Aorta (tissue), 5 donors: ENCODE measurements around the gene ZSWIM6. TPM values are rescaled to one million over a fixed set of nuclear protein-coding genes. Genes with fewer than 3 reads are reported as not detected.

Experiments
- ATAC-seq: fragments of 200-7000 bp; cut with Tn5 transposase; one replicate; pipeline ENCODE4 v1.9.1; 2022; ENCODE audit warnings: moderate library complexity; ENCODE audit not compliant: low FRiP score
- DNase-seq, 2 donors: peaks; one replicate each; pipeline ENCODE4 v3.0.0-alpha.2; 2020
- H3K27ac ChIP-seq, 2 donors: one replicate each; pipeline ENCODE4 v1.5.1; 2013; ENCODE audit warnings: low read length in 2 of 2, mild to moderate bottlenecking in 2 of 2, moderate library complexity in 2 of 2, control low read depth in 1 of 2, inconsistent platforms in 1 of 2, low read depth in 1 of 2
- H3K27me3 ChIP-seq, 2 donors: one replicate each; pipeline ENCODE4 v1.6.1; 2013; ENCODE audit warnings: control low read depth in 1 of 2, low read length in 1 of 2, mild to moderate bottlenecking in 1 of 2, moderate library complexity in 1 of 2; ENCODE audit not compliant: insufficient read depth in 2 of 2, control insufficient read depth in 1 of 2
- H3K36me3 ChIP-seq, 2 donors: one replicate each; pipeline ENCODE4 v1.6.1; 2013; ENCODE audit warnings: control low read depth in 1 of 2, low read length in 1 of 2, mild to moderate bottlenecking in 1 of 2; ENCODE audit not compliant: insufficient read depth in 2 of 2, control insufficient read depth in 1 of 2
- H3K4me1 ChIP-seq, 2 donors: one replicate each; pipeline ENCODE4 v1.6.1; 2013; ENCODE audit warnings: low read length in 2 of 2, control low read depth in 1 of 2, mild to moderate bottlenecking in 1 of 2, moderate library complexity in 1 of 2; ENCODE audit not compliant: insufficient read depth in 2 of 2, control insufficient read depth in 1 of 2
- H3K4me3 ChIP-seq, 2 donors: one replicate each; pipeline ENCODE4 v1.5.1; 2013; ENCODE audit warnings: low read length in 2 of 2, control low read depth in 1 of 2, mild to moderate bottlenecking in 1 of 2
- H3K9me3 ChIP-seq: one replicate; pipeline ENCODE4 v1.6.1; 2013; ENCODE audit warnings: mild to moderate bottlenecking, low read length; ENCODE audit not compliant: control insufficient read depth
- WGBS, 2 donors: extraction: QIAGEN DNeasy Blood & Tissue Kit; methylation state at CpG; one replicate each; pipeline ENCODE4 v1.1.7; 2013; 5-methylcytosine and 5-hydroxymethylcytosine counted together
- intact Hi-C, 2 donors: fragments of 100-400 bp; cut with DNase I; formaldehyde crosslinking; loops; one replicate each; pipeline versions ENCODE4 v1.14.2 to v1.15.0; 2022
- polyA plus RNA-seq, 2 donors: library from polyadenylated mRNA; stranded (reverse); fragments of 200-250 nt; gene quantifications; one replicate each; pipeline ENCODE4 v1.2.3, GENCODE V29; 2013
- total RNA-seq, 2 donors: library from RNA; stranded (reverse); fragmentation: NEBNext Ultra II Directional; extraction: Animal tissue kit (Norgen Biotek cat#: 25700); gene quantifications; one replicate each; pipeline ENCODE4 v1.2.1, GENCODE V29; 2021
- donor health status: healthy with polysubstance abuse.
- donor health status: Bipolar disorder and iron deficiency.
- donor health status: DM: no; HTN: no; CAD: no.
- donor health status: DM: no; HTN: no; CAD: no.
- donor health status: DM: yes; HTN: yes; CAD: no.

Gene ZSWIM6
- total and polyA plus RNA-seq, 4 donors, result 3.4 to 21.8 (median 12.4) TPM

GRCh38 chr5:61327760-61328753 lies 4.0 kb upstream of the ZSWIM6 start:
- Histone ChIP-seq H3K9me3 (no peaks in the 10 kb centered on the region), H3K4me1 (no peaks in the 10 kb centered on the region), H3K4me3 (no peak overlapping the region), H3K27me3 (no peaks in the 10 kb centered on the region), H3K36me3 (no peaks in the 10 kb centered on the region), H3K27ac (no peak overlapping the region)
- intact Hi-C loops, result loop anchor here in 1 of 2 donors (10.0 kb wide), 1 partner anchor 373 kb away; no protein-coding TSS in a partner anchor
- WGBS, 2 donors, result 91 to 92% methylated on average over 6 of the region's 6 CpGs
- ATAC-seq (no peak), DNase-seq (no peak)

GRCh38 chr5:61328791-61329549 lies 3.1 kb upstream of the ZSWIM6 start:
- ATAC-seq (no peak), DNase-seq (no peak)
- Histone ChIP-seq H3K27ac (no peak overlapping the region), H3K4me3 (no peak overlapping the region), H3K4me1 (no peaks in the 10 kb centered on the region), H3K36me3 (no peaks in the 10 kb centered on the region), H3K9me3 (no peaks in the 10 kb centered on the region), H3K27me3 (no peaks in the 10 kb centered on the region)
- WGBS, 2 donors, result 75 to 82% methylated on average over 7 of the region's 7 CpGs
- intact Hi-C loops, result loop anchor here in 1 of 2 donors (10.0 kb wide), 1 partner anchor 374 kb away; no protein-coding TSS in a partner anchor

GRCh38 chr5:61329550-61330128 lies 2.4 kb upstream of the ZSWIM6 start:
- DNase-seq (no peak), ATAC-seq (no peak)
- H3K4me1 ChIP-seq, result no peaks in the 10 kb centered on the region
- H3K36me3 ChIP-seq, result no peaks in the 10 kb centered on the region
- H3K27ac ChIP-seq, result peak overlapping the region in 1 of 2 donors; percentile 34
- intact Hi-C loops, result loop anchor here (5.0 to 10.0 kb wide), 8 partner anchors 123 to 382 kb away; partner anchors contain the start of genes ERCC8 (in 1 of the 2), NDUFAF2 (in 1 of the 2) and SMIM15 (in 1 of the 2)
- H3K4me3 ChIP-seq, result no peak overlapping the region
- WGBS, 2 donors, result 72 to 75% methylated on average over 10 of the region's 10 CpGs
- no peaks in the 10 kb centered on the region for H3K9me3 ChIP-seq
- no peaks in the 10 kb centered on the region for H3K27me3 ChIP-seq

GRCh38 chr5:61330341-61330844 lies 1.7 kb upstream of the ZSWIM6 start:
- peaks cover 0 to 4% of the 10 kb centered on the region in 2 donors for H3K4me1 ChIP-seq
- H3K36me3 ChIP-seq, result no peaks in the 10 kb centered on the region
- intact Hi-C loops, result loop anchor here (5.0 to 10.0 kb wide), 7 partner anchors 122 to 383 kb away; partner anchors contain the start of genes ERCC8 (in 1 of the 2), NDUFAF2 (in 1 of the 2) and SMIM15 (in 1 of the 2)
- ATAC-seq (no peak), DNase-seq (peak; percentile 57 to 83)
- no peaks in the 10 kb centered on the region for H3K27me3 ChIP-seq
- WGBS, 2 donors, result 1% methylated on average over 30 of the region's 30 CpGs
- H3K9me3 ChIP-seq, result no peaks in the 10 kb centered on the region
- H3K4me3 ChIP-seq, result peak overlapping the region; percentile 55 to 81
- peak overlapping the region; percentile 65 to 72 for H3K27ac ChIP-seq

GRCh38 chr5:61330845-61331406 lies 1.1 kb upstream of the ZSWIM6 start:
- intact Hi-C loops, result loop anchor here (5.0 to 10.0 kb wide), 7 partner anchors 121 to 384 kb away; partner anchors contain the start of genes ERCC8 (in 1 of the 2), NDUFAF2 (in 1 of the 2) and SMIM15 (in 1 of the 2)
- Histone ChIP-seq H3K4me1 (peaks cover 0 to 4% of the 10 kb centered on the region in 2 donors), H3K27me3 (no peaks in the 10 kb centered on the region), H3K27ac (peak overlapping the region; percentile 65 to 72), H3K36me3 (no peaks in the 10 kb centered on the region), H3K4me3 (peak overlapping the region; percentile 55 to 81), H3K9me3 (no peaks in the 10 kb centered on the region)
- ATAC-seq (peak; percentile 59), DNase-seq (peak; percentile 85 to 92)
- WGBS, 2 donors, result 0% methylated on average over 67 to 80 of the region's 80 CpGs

- WGBS, 2 donors, result 0 to 1% methylated on average over 23 to 69 of the region's 69 CpGs
- DNase-seq, result peak; percentile 60 to 85
- Histone ChIP-seq H3K27ac (peak overlapping the region; percentile 99), H3K36me3 (no peaks in the 10 kb centered on the region), H3K4me1 (peaks cover 0 to 4% of the 10 kb centered on the region in 2 donors), H3K9me3 (no peaks in the 10 kb centered on the region), H3K27me3 (no peaks in the 10 kb centered on the region), H3K4me3 (peak overlapping the region; percentile 90 to 98)
- intact Hi-C loops, result loop anchor here (1.0 to 10.0 kb wide), 10 partner anchors 76 to 385 kb away; partner anchors contain the start of genes SMIM15 (in 2 of the 2), ERCC8 (in 1 of the 2) and NDUFAF2 (in 1 of the 2)
- no peak for ATAC-seq
These were observed 296 bp downstream of the ZSWIM6 start for GRCh38 chr5:61332358-61332749.

GRCh38 chr5:61332851-61333320 lies 828 bp downstream of the ZSWIM6 start:
- Histone ChIP-seq H3K9me3 (no peaks in the 10 kb centered on the region), H3K36me3 (no peaks in the 10 kb centered on the region), H3K4me1 (peaks cover 0 to 4% of the 10 kb centered on the region in 2 donors), H3K4me3 (peak overlapping the region; percentile 90 to 98), H3K27me3 (no peaks in the 10 kb centered on the region), H3K27ac (peak overlapping the region; percentile 58 to 99)
- WGBS, 2 donors, result 0% methylated on average over 21 to 61 of the region's 61 CpGs
- ATAC-seq (no peak), DNase-seq (peak; percentile 81 to 89)
- intact Hi-C loops, result loop anchor here (1.0 to 10.0 kb wide), 10 partner anchors 76 to 386 kb away; partner anchors contain the start of genes SMIM15 (in 2 of the 2), ERCC8 (in 1 of the 2) and NDUFAF2 (in 1 of the 2)
